ENCODE results near the gene SPTA1.

- TF ChIP-seq YY1 (IDR thresholded peaks at IDR 0.05; ENCODE audit: insufficient read depth, insufficient read length) (no peak), ZNF274 (IDR thresholded peaks at IDR 0.05; ENCODE audit: low read depth, low read length) (no peak)
Observed at GRCh38 chr1:158579733-158580132, 106.8 kb downstream of the SPTA1 start, which contains the start of gene OR10X1.
